Measurements from ENCODE around the gene HSPB8. TPM values are rescaled to one million over a fixed set of nuclear protein-coding genes. Genes with fewer than 3 reads are reported as not detected.

HSPB8 gene
- total and polyA plus RNA-seq, 2 experiments from 2014 or later, result 15.3 to 17.8 TPM

DNA sequence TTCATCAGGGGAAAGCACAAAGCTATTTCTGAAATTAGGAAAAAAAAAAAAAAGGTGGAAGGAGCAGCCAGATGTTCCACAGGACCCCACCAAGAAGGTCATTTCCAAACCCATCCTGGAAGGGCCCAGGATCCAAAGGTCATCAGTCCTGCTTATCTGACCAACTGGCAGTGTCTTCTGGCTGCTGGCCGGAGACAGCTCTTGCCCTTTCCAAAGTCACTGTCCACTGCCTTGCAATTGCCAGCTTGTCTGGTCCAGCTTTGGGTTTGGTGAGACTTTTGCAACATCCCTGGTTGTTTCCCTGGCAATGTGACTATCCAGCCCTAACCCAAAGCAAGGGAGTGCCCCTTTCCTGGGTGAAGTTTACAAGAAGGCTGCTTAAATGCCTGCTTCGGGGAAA, 18.9 kb upstream of the HSPB8 start:
- in situ Hi-C loops (cut with MboI), result no loop called here
- no peaks in the 10 kb centered on the region for H3K27me3 ChIP-seq (replicated peaks; ENCODE audit: insufficient read depth)
- H2AFZ ChIP-seq, result no peak overlapping the region
- H3K9me3 ChIP-seq (ENCODE audit: low read depth), result no peaks in the 10 kb centered on the region
- H3K9me2 ChIP-seq (ENCODE audit: insufficient read depth), result no peaks in the 10 kb centered on the region
- no peak overlapping the region for H3K9ac ChIP-seq
- no peaks in the 10 kb centered on the region for H3K4me1 ChIP-seq (ENCODE audit: insufficient read depth)
- no peaks in the 10 kb centered on the region for H3K36me3 ChIP-seq (ENCODE audit: low read depth)
- no peak for TF ChIP-seq EZH2 (IDR thresholded peaks at IDR 0.05; ENCODE audit: insufficient read depth, poor library complexity, severe bottlenecking)
- no peak for TF ChIP-seq EZH2phosphoT487 (IDR thresholded peaks at IDR 0.05; ENCODE audit: insufficient read depth, low read depth)
- no peak overlapping the region for H3K27ac ChIP-seq
- no peaks in the 10 kb centered on the region for H4K20me1 ChIP-seq (ENCODE audit: insufficient read depth)
- no peaks in the 10 kb centered on the region for H3F3A ChIP-seq (ENCODE audit: insufficient read depth)
- H3K4me3 ChIP-seq, result no peak overlapping the region
- 44 to 49% methylated on average over 2 of the region's 2 CpGs for WGBS, 2 experiments (ENCODE audit: low coverage in 1 of 2, low lambda C conversion rate in 2 of 2, missing lambda C conversion rate in 2 of 2)
- no peak overlapping the region for H3K4me2 ChIP-seq (ENCODE audit: unreplicated experiment)
- no peaks in the 10 kb centered on the region for H3K79me2 ChIP-seq (ENCODE audit: insufficient read depth)
- DNase-seq, result no peak

DNA sequence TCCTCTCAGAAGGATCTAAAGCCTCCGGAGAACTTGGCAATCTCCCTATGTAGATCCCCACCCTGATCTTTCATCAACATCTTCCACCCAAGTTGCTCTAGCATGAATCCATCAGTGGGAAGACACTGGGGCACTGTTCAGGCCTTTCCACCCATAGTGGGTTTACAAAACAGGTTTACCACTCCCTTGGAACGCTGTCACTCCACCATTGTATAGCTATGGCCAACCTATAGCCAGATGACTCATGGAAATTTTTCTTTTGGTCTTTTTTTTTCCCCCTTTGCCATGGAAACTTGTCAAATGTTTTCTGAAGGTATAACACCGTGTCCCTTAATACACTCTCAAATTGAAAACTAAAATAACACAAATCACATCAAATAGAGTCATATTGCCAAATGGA, 10.8 kb upstream of the HSPB8 start:
- TF ChIP-seq EZH2 (IDR thresholded peaks at IDR 0.05; ENCODE audit: insufficient read depth, poor library complexity, severe bottlenecking), result no peak
- no peak for TF ChIP-seq EZH2phosphoT487 (IDR thresholded peaks at IDR 0.05; ENCODE audit: insufficient read depth, low read depth)
- Histone ChIP-seq H3K9ac (no peak overlapping the region), H3K4me1 (ENCODE audit: insufficient read depth) (no peaks in the 10 kb centered on the region), H3K9me2 (ENCODE audit: insufficient read depth) (no peaks in the 10 kb centered on the region), H3K4me3 (no peak overlapping the region), H3K27me3 (replicated peaks; ENCODE audit: insufficient read depth) (no peaks in the 10 kb centered on the region; the same call in 1 of the 2 replicates), H4K20me1 (ENCODE audit: insufficient read depth) (no peaks in the 10 kb centered on the region), H3F3A (ENCODE audit: insufficient read depth) (no peaks in the 10 kb centered on the region), H2AFZ (no peak overlapping the region), H3K4me2 (ENCODE audit: unreplicated experiment) (no peak overlapping the region), H3K27ac (no peak overlapping the region), H3K36me3 (ENCODE audit: low read depth) (no peaks in the 10 kb centered on the region), H3K79me2 (ENCODE audit: insufficient read depth) (no peaks in the 10 kb centered on the region), H3K9me3 (ENCODE audit: low read depth) (no peaks in the 10 kb centered on the region)
- in situ Hi-C loops (cut with MboI), result no loop called here
- DNase-seq, result no peak
- WGBS, 2 experiments (ENCODE audit: low coverage in 1 of 2, low lambda C conversion rate in 2 of 2, missing lambda C conversion rate in 2 of 2), result 37 to 50% methylated on average over 3 of the region's 3 CpGs

DNA sequence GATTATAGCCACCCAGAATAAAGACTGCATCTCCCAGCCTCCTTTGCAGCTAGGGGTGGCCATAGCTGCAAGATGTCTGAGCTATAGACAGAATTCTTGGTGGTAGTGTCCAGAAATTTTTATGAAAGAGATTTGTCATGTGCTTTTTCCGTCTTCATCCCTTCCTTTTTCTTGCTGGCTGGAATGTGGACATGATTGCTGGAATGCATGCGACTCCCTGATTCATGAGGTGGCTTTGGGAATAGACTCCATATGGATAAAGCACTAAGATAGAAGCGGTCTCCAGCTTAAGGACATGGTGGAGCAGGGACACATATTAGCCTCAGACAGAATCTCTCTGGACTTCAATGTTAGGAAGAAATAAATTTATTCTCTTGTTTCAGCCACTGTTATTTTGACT, 10.0 kb upstream of the HSPB8 start:
- Histone ChIP-seq H3F3A (ENCODE audit: insufficient read depth) (no peaks in the 10 kb centered on the region), H3K4me2 (ENCODE audit: unreplicated experiment) (no peak overlapping the region), H3K79me2 (ENCODE audit: insufficient read depth) (no peaks in the 10 kb centered on the region), H3K27ac (no peak overlapping the region), H3K4me3 (no peak overlapping the region), H3K9me2 (ENCODE audit: insufficient read depth) (no peaks in the 10 kb centered on the region), H3K27me3 (replicated peaks; ENCODE audit: insufficient read depth) (no peaks in the 10 kb centered on the region; the same call in 1 of the 2 replicates), H3K9me3 (ENCODE audit: low read depth) (no peaks in the 10 kb centered on the region), H2AFZ (no peak overlapping the region), H4K20me1 (ENCODE audit: insufficient read depth) (no peaks in the 10 kb centered on the region), H3K36me3 (ENCODE audit: low read depth) (no peaks in the 10 kb centered on the region), H3K4me1 (ENCODE audit: insufficient read depth) (no peaks in the 10 kb centered on the region), H3K9ac (no peak overlapping the region)
- no peak for TF ChIP-seq EZH2phosphoT487 (IDR thresholded peaks at IDR 0.05; ENCODE audit: insufficient read depth, low read depth)
- no peak for TF ChIP-seq EZH2 (IDR thresholded peaks at IDR 0.05; ENCODE audit: insufficient read depth, poor library complexity, severe bottlenecking)
- no peak for DNase-seq
- WGBS, 2 experiments (ENCODE audit: low coverage in 1 of 2, low lambda C conversion rate in 2 of 2, missing lambda C conversion rate in 2 of 2), result 34 to 46% methylated on average over 3 of the region's 3 CpGs
- in situ Hi-C loops (cut with MboI), result no loop called here

DNA sequence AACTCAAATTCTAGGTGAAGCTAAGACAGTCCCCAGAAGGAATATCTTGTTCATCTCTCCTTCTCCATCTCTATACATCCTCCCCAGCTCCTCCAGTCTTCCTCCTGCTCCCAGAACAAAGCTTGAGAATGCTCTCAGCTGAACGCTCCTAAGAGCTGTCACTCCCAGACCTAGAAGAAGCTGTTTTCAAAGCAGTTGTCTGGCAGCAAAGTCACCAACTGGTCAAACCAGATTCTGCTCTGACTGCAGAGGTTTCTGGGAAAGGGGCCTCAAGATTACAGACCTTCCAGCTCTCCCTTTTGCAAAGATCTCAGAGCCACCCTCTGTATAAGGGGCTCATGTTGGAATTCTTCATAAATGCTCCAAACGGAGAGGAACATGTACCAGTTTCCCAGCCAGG, 9.6 kb upstream of the HSPB8 start:
- Histone ChIP-seq H4K20me1 (ENCODE audit: insufficient read depth) (no peaks in the 10 kb centered on the region), H3K27ac (no peak overlapping the region)

DNA sequence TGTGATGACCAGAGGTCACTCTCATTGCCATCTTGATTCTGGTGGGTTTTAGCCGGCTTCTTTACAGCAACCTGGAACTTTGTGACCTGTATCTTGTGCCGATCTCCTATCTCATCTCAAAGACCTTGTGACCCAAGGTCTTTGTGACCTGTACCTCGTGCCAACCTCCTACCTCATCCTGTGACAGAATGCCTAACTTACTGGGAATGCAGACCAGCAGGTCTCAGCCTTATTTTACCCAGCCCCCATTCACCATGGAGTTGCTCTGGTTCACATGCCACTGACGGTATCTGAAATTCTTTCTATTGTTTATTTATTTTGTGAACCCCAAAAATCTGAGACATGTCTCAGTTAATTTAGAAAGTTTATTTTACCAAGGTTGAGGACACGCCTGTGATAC, 7.4 kb upstream of the HSPB8 start:
- Histone ChIP-seq H3K27ac (no peak overlapping the region), H2AFZ (no peak overlapping the region), H3K9me2 (ENCODE audit: insufficient read depth) (no peaks in the 10 kb centered on the region), H4K20me1 (ENCODE audit: insufficient read depth) (no peaks in the 10 kb centered on the region), H3K4me3 (no peak overlapping the region), H3K9me3 (ENCODE audit: low read depth) (no peaks in the 10 kb centered on the region), H3K4me2 (ENCODE audit: unreplicated experiment) (no peak overlapping the region), H3K36me3 (ENCODE audit: low read depth) (no peaks in the 10 kb centered on the region), H3K9ac (no peak overlapping the region), H3K4me1 (ENCODE audit: insufficient read depth) (peaks cover 5% of the 10 kb centered on the region; the same call in 1 of the 2 replicates), H3K79me2 (ENCODE audit: insufficient read depth) (no peaks in the 10 kb centered on the region), H3F3A (ENCODE audit: insufficient read depth) (no peaks in the 10 kb centered on the region), H3K27me3 (replicated peaks; ENCODE audit: insufficient read depth) (no peaks in the 10 kb centered on the region; the same call in 1 of the 2 replicates)
- TF ChIP-seq EZH2 (IDR thresholded peaks at IDR 0.05; ENCODE audit: insufficient read depth, poor library complexity, severe bottlenecking) (no peak), EZH2phosphoT487 (IDR thresholded peaks at IDR 0.05; ENCODE audit: insufficient read depth, low read depth) (no peak)
- WGBS, 2 experiments (ENCODE audit: low coverage in 1 of 2, low lambda C conversion rate in 2 of 2, missing lambda C conversion rate in 2 of 2), result 68 to 69% methylated on average over 5 of the region's 5 CpGs
- DNase-seq, result no peak
- in situ Hi-C loops (cut with MboI), result no loop called here

More for the DNA sequence above, 9.6 kb upstream of the HSPB8 start:
- DNase-seq, result no peak
- H2AFZ ChIP-seq, result no peak overlapping the region
- no peak overlapping the region for H3K4me2 ChIP-seq (ENCODE audit: unreplicated experiment)
- H3K9me3 ChIP-seq (ENCODE audit: low read depth), result no peaks in the 10 kb centered on the region
- no peaks in the 10 kb centered on the region; the same call in 1 of the 2 replicates for H3K27me3 ChIP-seq (replicated peaks; ENCODE audit: insufficient read depth)
- TF ChIP-seq EZH2phosphoT487 (IDR thresholded peaks at IDR 0.05; ENCODE audit: insufficient read depth, low read depth) (no peak), EZH2 (IDR thresholded peaks at IDR 0.05; ENCODE audit: insufficient read depth, poor library complexity, severe bottlenecking) (no peak)
- H3K9ac ChIP-seq, result no peak overlapping the region
- no peaks in the 10 kb centered on the region for H3F3A ChIP-seq (ENCODE audit: insufficient read depth)
- H3K9me2 ChIP-seq (ENCODE audit: insufficient read depth), result no peaks in the 10 kb centered on the region
- H3K4me1 ChIP-seq (ENCODE audit: insufficient read depth), result no peaks in the 10 kb centered on the region
- H3K79me2 ChIP-seq (ENCODE audit: insufficient read depth), result no peaks in the 10 kb centered on the region
- 15 to 18% methylated on average over 2 of the region's 2 CpGs for WGBS, 2 experiments (ENCODE audit: low coverage in 1 of 2, low lambda C conversion rate in 2 of 2, missing lambda C conversion rate in 2 of 2)
- H3K4me3 ChIP-seq, result no peak overlapping the region
- H3K36me3 ChIP-seq (ENCODE audit: low read depth), result no peaks in the 10 kb centered on the region
- in situ Hi-C loops (cut with MboI), result no loop called here
